ENCODE measurements around the gene NCKAP1. TPM values are rescaled to one million over a fixed set of nuclear protein-coding genes. Genes with fewer than 3 reads are reported as not detected.

NCKAP1 gene
- total and polyA plus RNA-seq, 2 donors (not counting 3 experiments of a cell fraction or from before 2014, with no cell fraction given) = 49.4 to 130 TPM

- H3K4me1 ChIP-seq (ENCODE audit: control insufficient read depth, extremely low read depth, insufficient read depth, low read length) = peaks cover 19% of the 10 kb centered on the region
- H3K27me3 ChIP-seq (ENCODE audit: control insufficient read depth in 2 of 2, insufficient read depth in 2 of 2, low read length in 2 of 2) = no peaks in the 10 kb centered on the region
- H3K4me2 ChIP-seq (ENCODE audit: insufficient read depth, low read length) = no peak overlapping the region
- peaks cover 0 to 19% of the 10 kb centered on the region in 2 experiments for H3K36me3 ChIP-seq (ENCODE audit: control insufficient read depth in 2 of 2, extremely low read depth in 1 of 2, insufficient read depth in 2 of 2, low read length in 2 of 2)
- H4K20me1 ChIP-seq (replicated peaks; ENCODE audit: control insufficient read depth, extremely low read depth, insufficient read depth, low read length) = no peaks in the 10 kb centered on the region
- TF ChIP-seq CTCF (IDR thresholded peaks at IDR 0.05; ENCODE audit: extremely low read depth in 1 of 2, insufficient read depth in 1 of 2, low read depth in 1 of 2, low read length in 2 of 2) (no peak), POLR2AphosphoS5 (IDR thresholded peaks at IDR 0.05; ENCODE audit: insufficient read depth, low read depth, low read length) (no peak), FOS (IDR thresholded peaks at IDR 0.05; ENCODE audit: borderline replicate concordance, insufficient read depth, low read length) (no peak), MYC (IDR thresholded peaks at IDR 0.05; ENCODE audit: low read depth, low read length) (no peak)
- DNase-seq (ENCODE audit: low read depth, low spot score) (no peak), FAIRE-seq (no peak)
- intact Hi-C loops (cut with micrococcal nuclease) (no loop called here), dilution Hi-C loops (cut with MboI; ENCODE audit: extremely low pct_ligation_motif_present, low sequenced_read_pairs) (no loop called here)
- ChIA-PET POLR2A (interaction anchor here (0.6 to 0.7 kb wide), 2 partner anchors 8 to 187 kb away, joined by 3 to 6 read pairs; no protein-coding TSS in a partner anchor), CTCF (interaction anchor here (1.2 kb wide), 1 partner anchor 37 kb away, joined by 4 read pairs; no protein-coding TSS in a partner anchor)
- H3K9me3 ChIP-seq (replicated peaks; ENCODE audit: control insufficient read depth, insufficient read depth, low read length) = no peaks in the 10 kb centered on the region
- H3K4me3 ChIP-seq (replicated peaks in 1 of 3; ENCODE audit: insufficient read depth in 1 of 3, low read depth in 1 of 3, low read length in 3 of 3) = no peak overlapping the region
- BruUV-seq (replicated peaks) = no TSS peak
- H3K27ac ChIP-seq (ENCODE audit: insufficient read depth, low read depth, low read length) = no peak overlapping the region
- no peak overlapping the region for H3K9ac ChIP-seq (replicated peaks; ENCODE audit: extremely low read depth, insufficient read depth, low read length)
- H2AFZ ChIP-seq (ENCODE audit: low read depth, low read length) = no peak overlapping the region
- no peaks in the 10 kb centered on the region for H3K9me1 ChIP-seq (replicated peaks; ENCODE audit: control insufficient read depth, extremely low read depth, insufficient read depth, low read length)
- H3K79me2 ChIP-seq (ENCODE audit: control insufficient read depth, insufficient read depth, low read length) = no peaks in the 10 kb centered on the region
These were observed 94.9 kb downstream of the NCKAP1 start for GRCh38 chr2:182943339-182943738.

- Histone ChIP-seq H3K9ac (replicated peaks; ENCODE audit: extremely low read depth, insufficient read depth, low read length) (no peak overlapping the region), H3K79me2 (ENCODE audit: control insufficient read depth, insufficient read depth, low read length) (no peaks in the 10 kb centered on the region), H4K20me1 (replicated peaks; ENCODE audit: control insufficient read depth, extremely low read depth, insufficient read depth, low read length) (no peaks in the 10 kb centered on the region), H3K27ac (ENCODE audit: insufficient read depth, low read depth, low read length) (no peak overlapping the region), H3K36me3 (ENCODE audit: control insufficient read depth in 2 of 2, extremely low read depth in 1 of 2, insufficient read depth in 2 of 2, low read length in 2 of 2) (peaks cover 0 to 20% of the 10 kb centered on the region in 2 experiments), H2AFZ (ENCODE audit: low read depth, low read length) (no peak overlapping the region), H3K4me3 (replicated peaks in 1 of 3; ENCODE audit: insufficient read depth in 1 of 3, low read depth in 1 of 3, low read length in 3 of 3) (no peak overlapping the region), H3K4me1 (ENCODE audit: control insufficient read depth, extremely low read depth, insufficient read depth, low read length) (peaks cover 14% of the 10 kb centered on the region), H3K4me2 (ENCODE audit: insufficient read depth, low read length) (no peak overlapping the region), H3K27me3 (ENCODE audit: control insufficient read depth in 2 of 2, insufficient read depth in 2 of 2, low read length in 2 of 2) (no peaks in the 10 kb centered on the region), H3K9me3 (replicated peaks; ENCODE audit: control insufficient read depth, insufficient read depth, low read length) (no peaks in the 10 kb centered on the region), H3K9me1 (replicated peaks; ENCODE audit: control insufficient read depth, extremely low read depth, insufficient read depth, low read length) (no peaks in the 10 kb centered on the region)
- ChIA-PET POLR2A (no interaction called here), CTCF (interaction anchor here (1.7 kb wide), 1 partner anchor 38 kb away, joined by 7 read pairs; no protein-coding TSS in a partner anchor)
- TF ChIP-seq CTCF (IDR thresholded peaks at IDR 0.05; ENCODE audit: extremely low read depth in 1 of 2, insufficient read depth in 1 of 2, low read depth in 1 of 2, low read length in 2 of 2) (no peak), JUN (IDR thresholded peaks at IDR 0.05; ENCODE audit: borderline replicate concordance, insufficient read depth, insufficient read length, low read depth) (no peak), POLR2A (IDR thresholded peaks at IDR 0.05; ENCODE audit: low read depth, low read length) (no peak), MYC (IDR thresholded peaks at IDR 0.05; ENCODE audit: low read depth, low read length) (no peak)
- no peak for FAIRE-seq
- no peak for DNase-seq (ENCODE audit: low read depth, low spot score)
- no TSS peak for BruUV-seq (replicated peaks)
- dilution Hi-C loops (cut with MboI; ENCODE audit: extremely low pct_ligation_motif_present, low sequenced_read_pairs) (no loop called here), intact Hi-C loops (cut with micrococcal nuclease) (no loop called here)
These were observed 95.5 kb downstream of the NCKAP1 start for GRCh38 chr2:182942756-182943155.

Data from endothelial cell of umbilical vein (primary cell).